ENCODE data around the gene TRIM22. TPM values are rescaled to one million over a fixed set of nuclear protein-coding genes. Genes with fewer than 3 reads are reported as not detected.
A peak's percentile ranks its signal among the peaks of the same experiment; 100 is the strongest.
"Not testable (repeated sequence)": the region's sequence is repeated elsewhere in the genome, so short reads cannot be mapped to it uniquely, and the experiment has no call there.

Gene TRIM22
- total RNA-seq, 1 experiment from 2014 or later: 1.3 TPM

- no peak for DNase-seq (ENCODE audit: low spot score)
- in situ Hi-C loops (cut with HindIII; ENCODE audit: low sequenced_read_pairs): no loop called here
Measured at GRCh38 chr11:5688482-5688881, 1.1 kb upstream of the TRIM22 start.

- no peak for DNase-seq (ENCODE audit: low spot score)
- in situ Hi-C loops (cut with HindIII; ENCODE audit: low sequenced_read_pairs): no loop called here
Measured at GRCh38 chr11:5690216-5690615, 626 bp downstream of the TRIM22 start.

- in situ Hi-C loops (cut with HindIII; ENCODE audit: low sequenced_read_pairs): no loop called here
- DNase-seq (ENCODE audit: low spot score): no peak
Measured at GRCh38 chr11:5690736-5691135, 1.1 kb downstream of the TRIM22 start.

- in situ Hi-C loops (cut with HindIII; ENCODE audit: low sequenced_read_pairs); DNase-seq (ENCODE audit: low spot score): not testable (repeated sequence)
Measured at GRCh38 chr11:5691238-5691963, 1.8 kb downstream of the TRIM22 start.

GRCh38 chr11:5691964-5692361, 2.4 kb downstream of the TRIM22 start:
- in situ Hi-C loops (cut with HindIII; ENCODE audit: low sequenced_read_pairs): no loop called here
- DNase-seq (ENCODE audit: low spot score): no peak

GRCh38 chr11:5694642-5695041, 5.1 kb downstream of the TRIM22 start:
- DNase-seq (ENCODE audit: low spot score): no peak
- in situ Hi-C loops (cut with HindIII; ENCODE audit: low sequenced_read_pairs): no loop called here

GRCh38 chr11:5695580-5695979, 6.0 kb downstream of the TRIM22 start:
- in situ Hi-C loops (cut with HindIII; ENCODE audit: low sequenced_read_pairs): no loop called here
- no peak for DNase-seq (ENCODE audit: low spot score)

- no peak for DNase-seq (ENCODE audit: low spot score)
- in situ Hi-C loops (cut with HindIII; ENCODE audit: low sequenced_read_pairs): no loop called here
Measured at GRCh38 chr11:5696210-5696609, 6.6 kb downstream of the TRIM22 start.

GRCh38 chr11:5698281-5698680, 8.7 kb downstream of the TRIM22 start:
- peak; percentile 80 for DNase-seq (ENCODE audit: low spot score)
- in situ Hi-C loops (cut with HindIII; ENCODE audit: low sequenced_read_pairs): no loop called here

- in situ Hi-C loops (cut with HindIII; ENCODE audit: low sequenced_read_pairs): no loop called here
- DNase-seq (ENCODE audit: low spot score): no peak
Measured at GRCh38 chr11:5700421-5701054, 10.9 kb downstream of the TRIM22 start.

GRCh38 chr11:5701055-5701577, 11.5 kb downstream of the TRIM22 start:
- in situ Hi-C loops (cut with HindIII; ENCODE audit: low sequenced_read_pairs): no loop called here

GRCh38 chr11:5703741-5704536, 14.3 kb downstream of the TRIM22 start:
- in situ Hi-C loops (cut with HindIII; ENCODE audit: low sequenced_read_pairs): no loop called here
- no peak for DNase-seq (ENCODE audit: low spot score)

More at GRCh38 chr11:5701055-5701577, 11.5 kb downstream of the TRIM22 start:
- DNase-seq (ENCODE audit: low spot score): no peak

- no peak for DNase-seq (ENCODE audit: low spot score)
- in situ Hi-C loops (cut with HindIII; ENCODE audit: low sequenced_read_pairs): no loop called here
Measured at GRCh38 chr11:5705688-5706087, 16.1 kb downstream of the TRIM22 start.

GRCh38 chr11:5712507-5712906, 22.9 kb downstream of the TRIM22 start:
- DNase-seq (ENCODE audit: low spot score): no peak
- in situ Hi-C loops (cut with HindIII; ENCODE audit: low sequenced_read_pairs): no loop called here

GRCh38 chr11:5713695-5714094, 24.1 kb downstream of the TRIM22 start:
- in situ Hi-C loops (cut with HindIII; ENCODE audit: low sequenced_read_pairs): no loop called here
- no peak for DNase-seq (ENCODE audit: low spot score)

- DNase-seq (ENCODE audit: low spot score); in situ Hi-C loops (cut with HindIII; ENCODE audit: low sequenced_read_pairs): not testable (repeated sequence)
Measured at GRCh38 chr11:5716518-5716917, 26.9 kb downstream of the TRIM22 start.

- DNase-seq (ENCODE audit: low spot score): no peak
- in situ Hi-C loops (cut with HindIII; ENCODE audit: low sequenced_read_pairs): no loop called here
Measured at GRCh38 chr11:5719703-5720495, 30.3 kb downstream of the TRIM22 start.

GRCh38 chr11:5722622-5723021, 33.0 kb downstream of the TRIM22 start:
- in situ Hi-C loops (cut with HindIII; ENCODE audit: low sequenced_read_pairs): no loop called here
- DNase-seq (ENCODE audit: low spot score): no peak

- in situ Hi-C loops (cut with HindIII; ENCODE audit: low sequenced_read_pairs): no loop called here
- DNase-seq (ENCODE audit: low spot score): no peak
Measured at GRCh38 chr11:5726351-5726750, 36.8 kb downstream of the TRIM22 start.

Measured in G401 (cell line).